Activated CD4-positive, CD25-positive, alpha-beta regulatory T cell (primary cell): ENCODE measurements around the gene PHOX2A.

Experiments used
- DNase-seq, 4 experiments: peaks; one replicate each; lab custom pipeline; 2025; lab: John Stamatoyannopoulos, UW

Gene PHOX2A

GRCh38 chr11:72233773-72234513, 10.0 kb downstream of the PHOX2A start:
- no peak for DNase-seq

- no peak for DNase-seq
These were observed 10.8 kb downstream of the PHOX2A start for GRCh38 chr11:72233056-72233772.

- no peak for DNase-seq
These were observed 11.5 kb downstream of the PHOX2A start for GRCh38 chr11:72232260-72233055.

GRCh38 chr11:72231396-72232259, 12.3 kb downstream of the PHOX2A start:
- DNase-seq: no peak

GRCh38 chr11:72230764-72231365, 13.1 kb downstream of the PHOX2A start:
- DNase-seq: no peak

GRCh38 chr11:72229925-72230763, 13.8 kb downstream of the PHOX2A start:
- no peak for DNase-seq

- no peak for DNase-seq
These were observed 14.5 kb downstream of the PHOX2A start for GRCh38 chr11:72229336-72229924.

- no peak for DNase-seq
These were observed 15.1 kb downstream of the PHOX2A start for GRCh38 chr11:72228844-72229231.

- DNase-seq: no peak
These were observed 15.6 kb downstream of the PHOX2A start for GRCh38 chr11:72228229-72228843.

- no peak for DNase-seq
These were observed 16.4 kb downstream of the PHOX2A start for GRCh38 chr11:72227316-72228228.

GRCh38 chr11:72226701-72227100, 17.3 kb downstream of the PHOX2A start:
- no peak for DNase-seq

GRCh38 chr11:72225411-72225951, 18.5 kb downstream of the PHOX2A start:
- no peak for DNase-seq

GRCh38 chr11:72224564-72225410, 19.2 kb downstream of the PHOX2A start, which contains the start of gene INPPL1:
TSS of gene INPPL1 (plus strand) at chr11:72224767. CDS start at chr11:72224985, 218 bp downstream.
- DNase-seq: peak in 1 of 4 experiments; percentile 23

- DNase-seq: peak in 2 of 4 experiments; percentile 29 to 40
These were observed 20.1 kb downstream of the PHOX2A start for GRCh38 chr11:72223615-72224563.

GRCh38 chr11:72222907-72223614, 20.9 kb downstream of the PHOX2A start:
- DNase-seq: peak; percentile 72 to 87 (median 84)
